GM18508 (cell line): ENCODE results near the gene DIP2B.

Source experiments
- ATAC-seq: cut with Tn5 transposase; IDR thresholded peaks from one replicate; pipeline ENCODE4 v1.9.1; 2021; ENCODE audit warnings: moderate number of reproducible peaks; ENCODE audit not compliant: insufficient read depth, unreplicated experiment

The DIP2B gene

GRCh38 chr12:50718760-50719159, 214.0 kb downstream of the DIP2B start:
- no peak for ATAC-seq

- ATAC-seq: no peak
Measured at GRCh38 chr12:50720085-50720484, 215.3 kb downstream of the DIP2B start.

GRCh38 chr12:50720501-50720900, 215.7 kb downstream of the DIP2B start:
- no peak for ATAC-seq

- ATAC-seq: no peak
Measured at GRCh38 chr12:50723865-50724264, 219.1 kb downstream of the DIP2B start.

- no peak for ATAC-seq
Measured at GRCh38 chr12:50725011-50725942, 220.5 kb downstream of the DIP2B start.

- ATAC-seq: no peak
Measured at GRCh38 chr12:50727466-50727865, 222.7 kb downstream of the DIP2B start.

- no peak for ATAC-seq
Measured at GRCh38 chr12:50728417-50728816, 223.6 kb downstream of the DIP2B start.

GRCh38 chr12:50728841-50729240, 224.1 kb downstream of the DIP2B start:
- no peak for ATAC-seq

- ATAC-seq: no peak
Measured at GRCh38 chr12:50732591-50732990, 227.8 kb downstream of the DIP2B start.

GRCh38 chr12:50733706-50734105, 228.9 kb downstream of the DIP2B start:
- no peak for ATAC-seq

- ATAC-seq: no peak
Measured at GRCh38 chr12:50734409-50735263, 229.9 kb downstream of the DIP2B start.

GRCh38 chr12:50739611-50740010, 234.8 kb downstream of the DIP2B start:
- ATAC-seq: no peak

GRCh38 chr12:50740307-50740706, 235.5 kb downstream of the DIP2B start:
- no peak for ATAC-seq

- ATAC-seq: no peak
Measured at GRCh38 chr12:50742776-50743175, 238.0 kb downstream of the DIP2B start.

GRCh38 chr12:50745861-50746260, 241.1 kb downstream of the DIP2B start:
- no peak for ATAC-seq

GRCh38 chr12:50746431-50746830, 241.6 kb downstream of the DIP2B start:
- ATAC-seq: no peak

GRCh38 chr12:50747817-50748216, 243.0 kb downstream of the DIP2B start:
- no peak for ATAC-seq

GRCh38 chr12:50749459-50749882, 244.7 kb downstream of the DIP2B start:
- no peak for ATAC-seq

GRCh38 chr12:50750366-50750765, 245.6 kb downstream of the DIP2B start:
- ATAC-seq: no peak

GRCh38 chr12:50751948-50752721, 247.3 kb downstream of the DIP2B start:
- no peak for ATAC-seq
